ENCODE measurements around the gene PELI1. TPM values are rescaled to one million over a fixed set of nuclear protein-coding genes. Genes with fewer than 3 reads are reported as not detected.

The PELI1 gene
- polyA plus RNA-seq, 3 donors = 5.9 to 19.6 (median 17.9) TPM

- no peak overlapping the region for H3K27ac ChIP-seq (ENCODE audit: low read depth, low read length)
- WGBS, 3 donors = 46 to 82% (median 81%) methylated on average over 3 of the region's 3 CpGs
These were observed 80.8 kb downstream of the PELI1 start for GRCh38 chr2:64063454-64063853.

DNA sequence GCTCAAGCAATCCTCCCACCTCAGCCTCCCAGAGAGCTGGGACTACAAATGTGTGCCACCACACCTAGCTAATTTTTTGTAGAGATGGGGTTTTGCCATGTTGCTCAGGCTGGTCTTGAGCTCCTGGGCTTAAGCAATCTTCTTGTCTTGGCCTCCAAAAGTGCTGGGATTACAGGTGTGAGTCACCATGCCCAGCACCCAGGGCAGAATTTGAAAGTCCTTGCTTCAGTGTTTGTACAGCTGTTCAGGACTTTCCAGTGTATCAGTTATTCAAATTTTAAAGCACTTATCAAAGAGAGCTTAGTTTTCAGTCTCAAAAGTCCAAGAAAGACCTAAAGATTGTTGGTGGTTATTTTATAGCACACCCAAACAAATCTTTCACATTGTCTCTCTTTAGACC is 81.4 kb downstream of the PELI1 start:
- no peak overlapping the region for H3K27ac ChIP-seq (ENCODE audit: low read depth, low read length)

GRCh38 chr2:64059270-64059669 is 85.0 kb downstream of the PELI1 start:
- no peak overlapping the region for H3K27ac ChIP-seq (ENCODE audit: low read depth, low read length)

- H3K27ac ChIP-seq (ENCODE audit: low read depth, low read length) = no peak overlapping the region
- 89 to 90% (median 89%) methylated on average over 2 of the region's 2 CpGs for WGBS, 3 donors
These were observed 88.2 kb downstream of the PELI1 start for GRCh38 chr2:64056021-64056420.

DNA sequence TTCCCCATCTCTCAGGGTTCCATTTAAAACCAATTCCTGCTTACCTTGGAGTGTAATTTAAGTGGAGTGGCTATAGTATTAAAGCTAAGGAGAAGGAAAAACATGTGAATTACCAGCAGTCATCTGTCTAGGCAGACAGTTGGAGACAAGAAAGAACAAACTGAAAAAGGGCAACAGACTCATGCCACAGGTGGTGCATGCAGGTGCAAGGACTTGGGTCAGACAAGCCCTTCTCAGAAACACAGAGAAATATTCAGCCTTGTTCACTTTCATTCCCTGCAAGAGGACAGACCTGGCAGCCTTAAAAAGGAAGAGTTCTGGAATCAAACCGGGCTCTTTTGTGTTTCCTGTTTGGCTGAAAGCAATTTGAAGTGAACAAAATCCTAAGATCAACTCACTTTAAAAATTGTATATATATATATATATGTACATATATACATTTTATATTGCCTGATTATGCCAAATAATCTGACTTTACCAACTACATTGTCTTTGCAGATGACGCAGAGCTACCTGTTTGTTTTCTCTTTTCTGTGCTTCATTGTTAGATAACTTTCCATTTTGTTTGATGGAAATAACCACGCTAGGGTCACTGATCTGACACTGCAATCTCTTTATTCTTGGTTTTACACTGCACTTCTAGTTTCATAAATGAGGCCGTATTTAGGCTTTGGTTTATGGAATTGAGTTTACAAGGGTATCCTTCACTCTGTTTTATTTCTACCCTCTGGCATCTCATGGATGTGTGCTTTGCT is 89.9 kb downstream of the PELI1 start:
- 64 to 82% (median 73%) methylated on average over 4 of the region's 4 CpGs for WGBS, 3 donors

GRCh38 chr2:64052463-64053241 is 91.6 kb downstream of the PELI1 start:
- no peak overlapping the region for H3K27ac ChIP-seq (ENCODE audit: low read depth, low read length)
- WGBS, 3 donors = 47 to 84% (median 67%) methylated on average over 3 of the region's 3 CpGs

More for the DNA sequence above, 89.9 kb downstream of the PELI1 start:
- H3K27ac ChIP-seq (ENCODE audit: low read depth, low read length) = no peak overlapping the region

- no peak overlapping the region for H3K27ac ChIP-seq (ENCODE audit: low read depth, low read length)
- 2 to 9% (median 3%) methylated on average over 3 of the region's 3 CpGs for WGBS, 3 donors
These were observed 94.5 kb downstream of the PELI1 start for GRCh38 chr2:64049633-64050220.

GRCh38 chr2:64045938-64046337 is 98.3 kb downstream of the PELI1 start:
- no peak overlapping the region for H3K27ac ChIP-seq (ENCODE audit: low read depth, low read length)
- WGBS, 3 donors = 95 to 99% (median 97%) methylated on average over 2 of the region's 2 CpGs

Other genes starting within 250 kb of the PELI1 start
- gene VPS54, start 125.0 kb downstream of the PELI1 start, polyA plus RNA-seq = 10 to 100 TPM; 10.6 to 17.0 (median 12.3) TPM